HepG2 (cell line): ENCODE data around the gene EMID1. TPM values are rescaled to one million over a fixed set of nuclear protein-coding genes. Genes with fewer than 3 reads are reported as not detected.

ENCODE experiments used
- HES4 ChIP-seq: sonication (generic); formaldehyde crosslinking; IDR thresholded peaks from 2 replicates; pipeline ENCODE4 v1.9.0; 2021; ENCODE audit warnings: mild to moderate bottlenecking, missing genetic modification reagents, borderline replicate concordance
- MEIS2 ChIP-seq: sonication (generic); formaldehyde crosslinking; IDR thresholded peaks from 2 replicates; pipeline ENCODE4 v1.9.0; 2021; ENCODE audit warnings: mild to moderate bottlenecking, missing genetic modification reagents
- PLRG1 ChIP-seq: fragments of 450-650 bp; conservative IDR thresholded peaks from 2 replicates; pipeline ENCODE4 v1.6.1; 2016
- PRMT3 ChIP-seq: sonication (generic); formaldehyde crosslinking; IDR thresholded peaks from 2 replicates; pipeline ENCODE4 v1.8.1; 2022; ENCODE audit warnings: low read depth, mild to moderate bottlenecking, moderate library complexity, missing genetic modification reagents, borderline replicate concordance
- SKI ChIP-seq: fragments of 450-650 bp; IDR thresholded peaks from one replicate; pipeline ENCODE4 v1.6.1; 2018; ENCODE audit warnings: mild to moderate bottlenecking; ENCODE audit not compliant: partially characterized antibody
- SNRNP70 ChIP-seq: fragments of 200-400 bp; formaldehyde crosslinking; IDR thresholded peaks from 2 replicates; pipeline ENCODE4 v1.6.1; 2017; ENCODE audit warnings: mild to moderate bottlenecking, low read depth, low read length, moderate library complexity
- SRSF9 ChIP-seq: fragments of 200-400 bp; formaldehyde crosslinking; IDR thresholded peaks from 2 replicates; pipeline ENCODE4 v1.6.1; 2018; ENCODE audit warnings: borderline replicate concordance, mild to moderate bottlenecking, low read depth, low read length; ENCODE audit not compliant: insufficient read depth, poor library complexity, severe bottlenecking
- ZBTB42 ChIP-seq: sonication (generic); formaldehyde crosslinking; IDR thresholded peaks from 2 replicates; pipeline ENCODE4 v1.5.0; 2020; ENCODE audit warnings: mild to moderate bottlenecking, missing genetic modification reagents
- ZFP37 ChIP-seq: sonication (generic); formaldehyde crosslinking; IDR thresholded peaks from 2 replicates; pipeline ENCODE4 v1.4.0; 2020; ENCODE audit warnings: missing genetic modification reagents, borderline replicate concordance
- ZFP90 ChIP-seq: sonication (generic); formaldehyde crosslinking; IDR thresholded peaks from 2 replicates; pipeline ENCODE4 v1.8.0; 2022; ENCODE audit warnings: missing genetic modification reagents, mild to moderate bottlenecking, inconsistent platforms, borderline replicate concordance
- ZNF180 ChIP-seq: sonication (generic); formaldehyde crosslinking; IDR thresholded peaks from 2 replicates; pipeline ENCODE4 v1.4.0; 2020; ENCODE audit warnings: low read depth, missing genetic modification reagents, borderline replicate concordance
- ZNF317 ChIP-seq: sonication (generic); formaldehyde crosslinking; IDR thresholded peaks from 2 replicates; pipeline ENCODE4 v1.5.0; 2020; ENCODE audit warnings: mild to moderate bottlenecking, missing genetic modification reagents
- ZNF367 ChIP-seq: sonication (generic); formaldehyde crosslinking; IDR thresholded peaks from 2 replicates; pipeline ENCODE4 v1.4.0; 2020; ENCODE audit warnings: missing genetic modification reagents, borderline replicate concordance
- ZNF839 ChIP-seq: sonication (generic); formaldehyde crosslinking; IDR thresholded peaks from 2 replicates; pipeline ENCODE4 v1.4.0; 2020; ENCODE audit warnings: missing genetic modification reagents, mild to moderate bottlenecking, borderline replicate concordance
- polyA plus RNA-seq, 8 experiments: library from polyadenylated mRNA; depleted of rRNA in 3 of 8; stranded (reverse) in 7 of 8; unstranded in 1 of 8; fragments of >200 nt; fragmentation: Illumina TruSeq in 4 of 8; extraction: Trizol in 4 of 8; gene quantifications; 2 replicates each; pipeline versions ENCODE4 v1.2.1 to v1.2.3, GENCODE V29; 2011 to 2016; ENCODE audit warnings: low read depth in 4 of 8, missing spikeins in 1 of 8, mixed read lengths in 1 of 8; ENCODE audit not compliant: insufficient read depth in 1 of 8
- total RNA-seq, 5 experiments: library from RNA; depleted of rRNA; stranded (reverse); fragments of >200 nt; fragmentation: Illumina TruSeq; extraction: Trizol; gene quantifications; 2 replicates each; pipeline ENCODE4 v1.2.3, GENCODE V29; 2016; ENCODE audit warnings: low read depth in 1 of 5
- TF ChIP-seq, protein P1 (sequence below): sonication (generic); formaldehyde crosslinking; IDR thresholded peaks from 2 replicates; pipeline ENCODE4 v1.5.0; 2020; ENCODE audit warnings: mild to moderate bottlenecking, missing genetic modification reagents, borderline replicate concordance
- TF ChIP-seq, protein P2 (sequence below): fragments of 450-650 bp; IDR thresholded peaks from 2 replicates; pipeline ENCODE4 v1.6.1; 2017
- TF ChIP-seq, protein P3 (sequence below): sonication (generic); formaldehyde crosslinking; IDR thresholded peaks from 2 replicates; pipeline ENCODE4 v1.5.1; 2020; ENCODE audit warnings: mild to moderate bottlenecking, missing genetic modification reagents, moderate library complexity
- TF ChIP-seq, protein P4 (sequence below): sonication (generic); formaldehyde crosslinking; IDR thresholded peaks from 2 replicates; pipeline ENCODE4 v1.5.1; 2020; ENCODE audit warnings: missing genetic modification reagents, mild to moderate bottlenecking, borderline replicate concordance
- TF ChIP-seq, protein P5 (sequence below): sonication (generic); formaldehyde crosslinking; IDR thresholded peaks from 2 replicates; pipeline ENCODE4 v1.8.1; 2023; ENCODE audit warnings: mild to moderate bottlenecking, moderate library complexity, missing genetic modification reagents

Gene EMID1
- total and polyA plus RNA-seq, 2 of the 13 experiments (the other 11 are each of a cell fraction or from before 2014, with no cell fraction given): 0.45 to 0.82 TPM

DNA sequence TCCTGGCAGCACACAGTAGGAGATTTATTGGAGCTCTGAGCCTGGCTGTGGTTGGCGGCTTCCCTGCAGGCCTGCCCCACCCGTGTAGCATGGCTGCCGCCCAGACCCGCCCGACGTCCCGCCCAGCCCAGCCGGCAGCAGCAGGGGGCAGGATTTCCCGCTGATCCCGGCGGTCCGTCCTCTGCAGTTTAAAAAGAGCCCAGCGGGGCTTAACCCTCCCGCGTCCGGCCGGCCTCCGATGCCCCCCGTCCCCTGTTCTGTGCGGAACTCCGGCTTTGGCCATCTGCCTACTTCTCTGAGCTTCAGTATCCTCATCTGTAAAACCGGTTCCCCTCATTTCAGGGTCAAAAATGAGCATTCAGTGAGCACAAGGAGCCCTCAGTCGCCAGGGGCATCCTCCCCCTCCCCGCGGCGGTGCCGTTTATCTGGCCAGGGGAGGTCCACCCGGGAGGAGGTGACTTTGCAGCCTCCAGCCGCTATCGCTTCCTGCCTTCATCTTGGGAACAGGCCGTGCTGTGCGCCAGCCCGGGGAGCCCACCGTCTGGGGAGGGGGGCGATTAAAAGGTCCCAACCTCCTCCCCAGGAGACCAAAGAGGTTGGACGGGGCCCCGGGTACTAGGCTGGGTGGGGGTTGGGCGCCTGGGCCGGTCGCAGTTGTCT, 100.6 kb downstream of the EMID1 start, which contains the start of gene GAS2L1 (continued):
- TF ChIP-seq, protein P1, sequence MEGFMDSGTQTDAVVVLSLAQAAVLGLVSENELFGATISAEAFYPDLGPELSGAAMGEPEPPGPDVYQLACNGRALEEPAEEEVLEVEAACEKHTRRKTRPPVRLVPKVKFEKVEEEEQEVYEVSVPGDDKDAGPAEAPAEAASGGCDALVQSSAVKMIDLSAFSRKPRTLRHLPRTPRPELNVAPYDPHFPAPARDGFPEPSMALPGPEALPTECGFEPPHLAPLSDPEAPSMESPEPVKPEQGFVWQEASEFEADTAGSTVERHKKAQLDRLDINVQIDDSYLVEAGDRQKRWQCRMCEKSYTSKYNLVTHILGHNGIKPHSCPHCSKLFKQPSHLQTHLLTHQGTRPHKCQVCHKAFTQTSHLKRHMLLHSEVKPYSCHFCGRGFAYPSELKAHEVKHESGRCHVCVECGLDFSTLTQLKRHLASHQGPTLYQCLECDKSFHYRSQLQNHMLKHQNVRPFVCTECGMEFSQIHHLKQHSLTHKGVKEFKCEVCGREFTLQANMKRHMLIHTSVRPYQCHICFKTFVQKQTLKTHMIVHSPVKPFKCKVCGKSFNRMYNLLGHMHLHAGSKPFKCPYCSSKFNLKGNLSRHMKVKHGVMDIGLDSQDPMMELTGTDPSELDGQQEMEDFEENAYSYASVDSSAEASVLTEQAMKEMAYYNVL (CRISPR knock-in tag): peak; percentile 70
- TF ChIP-seq, protein P2, sequence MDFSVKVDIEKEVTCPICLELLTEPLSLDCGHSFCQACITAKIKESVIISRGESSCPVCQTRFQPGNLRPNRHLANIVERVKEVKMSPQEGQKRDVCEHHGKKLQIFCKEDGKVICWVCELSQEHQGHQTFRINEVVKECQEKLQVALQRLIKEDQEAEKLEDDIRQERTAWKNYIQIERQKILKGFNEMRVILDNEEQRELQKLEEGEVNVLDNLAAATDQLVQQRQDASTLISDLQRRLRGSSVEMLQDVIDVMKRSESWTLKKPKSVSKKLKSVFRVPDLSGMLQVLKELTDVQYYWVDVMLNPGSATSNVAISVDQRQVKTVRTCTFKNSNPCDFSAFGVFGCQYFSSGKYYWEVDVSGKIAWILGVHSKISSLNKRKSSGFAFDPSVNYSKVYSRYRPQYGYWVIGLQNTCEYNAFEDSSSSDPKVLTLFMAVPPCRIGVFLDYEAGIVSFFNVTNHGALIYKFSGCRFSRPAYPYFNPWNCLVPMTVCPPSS: no peak
- TF ChIP-seq PLRG1 (no peak), SKI (peak; percentile 49), ZFP90 (CRISPR knock-in tag) (peak; percentile 51; the same call in 1 of the 2 replicates), PRMT3 (CRISPR knock-in tag) (peak; percentile 42; the same call in 1 of the 2 replicates), ZNF317 (CRISPR knock-in tag) (0 out of 2 replicates have a peak, but pooled peaks have one; percentile 46), ZNF839 (CRISPR knock-in tag) (no peak), ZNF367 (no peak), MEIS2 (no peak; the same call in 1 of the 2 replicates), SRSF9 (no peak), ZNF180 (CRISPR knock-in tag) (no peak), HES4 (CRISPR knock-in tag) (0 out of 2 replicates have a peak, but pooled peaks have one; percentile 13), SNRNP70 (no peak), ZBTB42 (CRISPR knock-in tag) (no peak), ZFP37 (CRISPR knock-in tag) (0 out of 2 replicates have a peak, but pooled peaks have one; percentile 14)
- TF ChIP-seq, protein P3, sequence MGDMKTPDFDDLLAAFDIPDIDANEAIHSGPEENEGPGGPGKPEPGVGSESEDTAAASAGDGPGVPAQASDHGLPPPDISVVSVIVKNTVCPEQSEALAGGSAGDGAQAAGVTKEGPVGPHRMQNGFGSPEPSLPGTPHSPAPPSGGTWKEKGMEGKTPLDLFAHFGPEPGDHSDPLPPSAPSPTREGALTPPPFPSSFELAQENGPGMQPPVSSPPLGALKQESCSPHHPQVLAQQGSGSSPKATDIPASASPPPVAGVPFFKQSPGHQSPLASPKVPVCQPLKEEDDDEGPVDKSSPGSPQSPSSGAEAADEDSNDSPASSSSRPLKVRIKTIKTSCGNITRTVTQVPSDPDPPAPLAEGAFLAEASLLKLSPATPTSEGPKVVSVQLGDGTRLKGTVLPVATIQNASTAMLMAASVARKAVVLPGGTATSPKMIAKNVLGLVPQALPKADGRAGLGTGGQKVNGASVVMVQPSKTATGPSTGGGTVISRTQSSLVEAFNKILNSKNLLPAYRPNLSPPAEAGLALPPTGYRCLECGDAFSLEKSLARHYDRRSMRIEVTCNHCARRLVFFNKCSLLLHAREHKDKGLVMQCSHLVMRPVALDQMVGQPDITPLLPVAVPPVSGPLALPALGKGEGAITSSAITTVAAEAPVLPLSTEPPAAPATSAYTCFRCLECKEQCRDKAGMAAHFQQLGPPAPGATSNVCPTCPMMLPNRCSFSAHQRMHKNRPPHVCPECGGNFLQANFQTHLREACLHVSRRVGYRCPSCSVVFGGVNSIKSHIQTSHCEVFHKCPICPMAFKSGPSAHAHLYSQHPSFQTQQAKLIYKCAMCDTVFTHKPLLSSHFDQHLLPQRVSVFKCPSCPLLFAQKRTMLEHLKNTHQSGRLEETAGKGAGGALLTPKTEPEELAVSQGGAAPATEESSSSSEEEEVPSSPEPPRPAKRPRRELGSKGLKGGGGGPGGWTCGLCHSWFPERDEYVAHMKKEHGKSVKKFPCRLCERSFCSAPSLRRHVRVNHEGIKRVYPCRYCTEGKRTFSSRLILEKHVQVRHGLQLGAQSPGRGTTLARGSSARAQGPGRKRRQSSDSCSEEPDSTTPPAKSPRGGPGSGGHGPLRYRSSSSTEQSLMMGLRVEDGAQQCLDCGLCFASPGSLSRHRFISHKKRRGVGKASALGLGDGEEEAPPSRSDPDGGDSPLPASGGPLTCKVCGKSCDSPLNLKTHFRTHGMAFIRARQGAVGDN (CRISPR knock-in tag): peak; percentile 71
- TF ChIP-seq, protein P4, sequence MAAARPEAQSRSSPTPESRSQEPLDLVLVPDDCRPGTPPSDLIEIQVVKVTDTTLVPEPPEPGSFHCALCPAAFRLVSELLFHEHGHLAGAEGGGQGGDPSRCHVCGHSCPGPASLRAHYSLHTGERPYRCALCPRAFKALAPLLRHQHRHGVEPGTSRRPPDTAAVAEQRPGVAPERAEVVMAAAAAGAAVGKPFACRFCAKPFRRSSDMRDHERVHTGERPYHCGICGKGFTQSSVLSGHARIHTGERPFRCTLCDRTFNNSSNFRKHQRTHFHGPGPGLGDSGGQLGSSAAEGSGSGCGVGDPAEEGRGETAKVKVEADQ: no peak
- TF ChIP-seq, protein P5, sequence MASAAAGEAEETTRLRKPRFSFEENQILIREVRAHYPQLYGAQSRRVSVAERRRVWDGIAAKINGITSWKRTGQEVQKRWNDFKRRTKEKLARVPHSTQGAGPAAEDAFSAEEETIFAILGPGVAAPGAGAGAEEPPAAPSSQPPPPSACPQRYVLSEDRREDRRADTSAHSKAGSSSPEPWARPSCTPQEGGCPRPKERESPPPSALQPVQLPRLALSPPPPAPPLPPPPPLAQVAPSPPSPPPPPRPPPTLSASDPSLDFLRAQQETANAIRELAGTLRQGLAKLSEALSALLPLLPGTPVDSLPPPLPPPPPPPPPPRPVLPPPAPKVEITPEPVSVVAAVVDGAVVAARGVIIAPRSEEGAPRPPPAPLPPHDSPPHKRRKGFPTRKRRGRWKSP (CRISPR knock-in tag): no peak
